ENCODE measurements around the gene NADK2.

NADK2 gene

GRCh38 chr5:36160617-36161016, 81.1 kb downstream of the NADK2 start:
- Histone ChIP-seq H3K4me1 (ENCODE audit: control insufficient read depth, insufficient read depth, low read length) (no peaks in the 10 kb centered on the region), H3K27ac (ENCODE audit: extremely low read depth, low read depth, low read length) (no peak overlapping the region), H3K36me3 (ENCODE audit: control insufficient read depth in 2 of 2, insufficient read depth in 1 of 2, low read length in 2 of 2) (peaks cover 37 to 100% of the 10 kb centered on the region in 2 experiments; a peak in 2 of 3 replicates), H3K9me3 (ENCODE audit: control insufficient read depth, insufficient read depth, low read depth, low read length) (no peaks in the 10 kb centered on the region), H3K4me3 (ENCODE audit: low read depth, low read length) (no peak overlapping the region)
- ChIA-PET POLR2A (interaction anchor here (0.8 to 1.9 kb wide), 2 partner anchors 8 to 9 kb away, joined by 3 to 9 read pairs; partner anchors contain the start of genes LMBRD2 and SKP2), CTCF (interaction anchor here (1.0 to 1.6 kb wide), 3 partner anchors 81 to 346 kb away, joined by 3 to 4 read pairs (median 4); no protein-coding TSS in a partner anchor)
- no peak for TF ChIP-seq ZSCAN23 (tag by site-specific recombination; IDR thresholded peaks at IDR 0.05)
- no peak for TF ChIP-seq PRDM4 (tag by site-specific recombination; IDR thresholded peaks at IDR 0.05)
- no peak for TF ChIP-seq ZSCAN5A (tag by site-specific recombination; IDR thresholded peaks at IDR 0.05)
- TF ChIP-seq ZNF24 (tag by site-specific recombination; IDR thresholded peaks at IDR 0.05): no peak
- no peak for TF ChIP-seq KLF9 (tag by site-specific recombination; IDR thresholded peaks at IDR 0.05; ENCODE audit: low read depth)
- TF ChIP-seq ZNF266 (tag by site-specific recombination; IDR thresholded peaks at IDR 0.05; ENCODE audit: low read depth): no peak
- TF ChIP-seq ZNF132 (tag by site-specific recombination; IDR thresholded peaks at IDR 0.05; ENCODE audit: borderline replicate concordance): no peak
- TF ChIP-seq ZNF214 (tag by site-specific recombination; IDR thresholded peaks at IDR 0.05; ENCODE audit: borderline replicate concordance): no peak
- TF ChIP-seq, protein P1, sequence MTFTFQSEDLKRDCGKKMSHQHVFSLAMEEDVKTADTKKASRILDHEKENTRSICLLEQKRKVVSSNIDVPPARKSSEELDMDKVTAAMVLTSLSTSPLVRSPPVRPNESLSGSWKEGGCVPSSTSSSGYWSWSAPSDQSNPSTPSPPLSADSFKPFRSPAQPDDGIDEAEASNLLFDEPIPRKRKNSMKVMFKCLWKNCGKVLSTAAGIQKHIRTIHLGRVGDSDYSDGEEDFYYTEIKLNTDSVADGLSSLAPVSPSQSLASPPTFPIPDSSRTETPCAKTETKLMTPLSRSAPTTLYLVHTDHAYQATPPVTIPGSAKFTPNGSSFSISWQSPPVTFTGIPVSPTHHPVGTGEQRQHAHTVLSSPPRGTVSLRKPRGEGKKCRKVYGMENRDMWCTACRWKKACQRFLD (tag by site-specific recombination; IDR thresholded peaks at IDR 0.05): no peak
- TF ChIP-seq ZNF664 (tag by site-specific recombination; IDR thresholded peaks at IDR 0.05): no peak
- TF ChIP-seq GLIS1 (tag by site-specific recombination; IDR thresholded peaks at IDR 0.05): no peak
- no peak for TF ChIP-seq ZNF585B (tag by site-specific recombination; IDR thresholded peaks at IDR 0.05)
- no peak for TF ChIP-seq ZNF701 (tag by site-specific recombination; IDR thresholded peaks at IDR 0.05)
- TF ChIP-seq FEZF1 (tag by site-specific recombination; IDR thresholded peaks at IDR 0.05): no peak
- no peak for TF ChIP-seq ZNF366 (tag by site-specific recombination; conservative IDR thresholded peaks at IDR 0.05)

DNA sequence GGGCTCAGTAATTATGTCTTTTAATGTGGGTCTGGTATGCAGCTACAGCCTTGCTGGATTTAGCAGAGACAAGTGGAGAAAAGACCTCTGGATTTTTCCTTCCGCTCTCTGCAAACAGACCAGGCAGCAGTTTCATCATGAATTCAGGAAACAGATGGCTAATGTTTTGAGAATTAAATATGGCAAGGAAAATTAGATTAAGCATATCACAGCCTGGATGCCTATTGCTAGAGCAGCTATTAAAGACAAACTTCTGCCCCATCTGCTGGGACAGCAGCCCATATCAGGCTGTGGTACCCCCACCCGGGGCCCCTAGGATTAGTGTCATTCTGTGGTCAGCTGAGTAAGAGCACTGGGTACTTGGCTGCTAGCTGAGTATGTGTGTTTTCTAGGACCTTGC, 83.6 kb downstream of the NADK2 start:
- H3K4me3 ChIP-seq (ENCODE audit: low read depth, low read length): no peak overlapping the region
- H3K4me1 ChIP-seq (ENCODE audit: control insufficient read depth, insufficient read depth, low read length): peaks cover 2% of the 10 kb centered on the region
- H3K27ac ChIP-seq (ENCODE audit: extremely low read depth, low read depth, low read length): no peak overlapping the region
- no peaks in the 10 kb centered on the region for H3K9me3 ChIP-seq (ENCODE audit: control insufficient read depth, insufficient read depth, low read depth, low read length)
- H3K36me3 ChIP-seq (ENCODE audit: control insufficient read depth in 2 of 2, insufficient read depth in 1 of 2, low read length in 2 of 2): peaks cover 23 to 100% of the 10 kb centered on the region in 2 experiments
- CTCF ChIA-PET: interaction anchor here (0.6 kb wide), 1 partner anchor 354 kb away, joined by 3 read pairs; no protein-coding TSS in a partner anchor
- POLR2A ChIA-PET: interaction anchor here (0.7 kb wide), 1 partner anchor 10 kb away, joined by 3 read pairs; no protein-coding TSS in a partner anchor
- TF ChIP-seq ZXDB (tag by site-specific recombination; IDR thresholded peaks at IDR 0.05) (no peak), ZNF658 (tag by site-specific recombination; IDR thresholded peaks at IDR 0.05) (no peak), ZBTB49 (tag by site-specific recombination; IDR thresholded peaks at IDR 0.05; ENCODE audit: low read depth) (no peak), KLF10 (tag by site-specific recombination; IDR thresholded peaks at IDR 0.05) (no peak), ZNF791 (tag by site-specific recombination; IDR thresholded peaks at IDR 0.05) (no peak), ELK4 (IDR thresholded peaks at IDR 0.05; ENCODE audit: borderline replicate concordance, low read depth, low read length) (no peak), ZNF121 (tag by site-specific recombination; IDR thresholded peaks at IDR 0.05) (no peak), REPIN1 (tag by site-specific recombination; IDR thresholded peaks at IDR 0.05; ENCODE audit: low read depth) (no peak), ZNF610 (tag by site-specific recombination; IDR thresholded peaks at IDR 0.05; ENCODE audit: borderline replicate concordance) (no peak), ZNF416 (tag by site-specific recombination; IDR thresholded peaks at IDR 0.05) (no peak), ZSCAN23 (tag by site-specific recombination; IDR thresholded peaks at IDR 0.05) (no peak)
- TF ChIP-seq, protein P2, sequence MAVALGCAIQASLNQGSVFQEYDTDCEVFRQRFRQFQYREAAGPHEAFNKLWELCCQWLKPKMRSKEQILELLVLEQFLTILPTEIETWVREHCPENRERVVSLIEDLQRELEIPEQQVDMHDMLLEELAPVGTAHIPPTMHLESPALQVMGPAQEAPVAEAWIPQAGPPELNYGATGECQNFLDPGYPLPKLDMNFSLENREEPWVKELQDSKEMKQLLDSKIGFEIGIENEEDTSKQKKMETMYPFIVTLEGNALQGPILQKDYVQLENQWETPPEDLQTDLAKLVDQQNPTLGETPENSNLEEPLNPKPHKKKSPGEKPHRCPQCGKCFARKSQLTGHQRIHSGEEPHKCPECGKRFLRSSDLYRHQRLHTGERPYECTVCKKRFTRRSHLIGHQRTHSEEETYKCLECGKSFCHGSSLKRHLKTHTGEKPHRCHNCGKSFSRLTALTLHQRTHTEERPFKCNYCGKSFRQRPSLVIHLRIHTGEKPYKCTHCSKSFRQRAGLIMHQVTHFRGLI (tag by site-specific recombination; IDR thresholded peaks at IDR 0.05): no peak
